ENCODE measurements around the gene TMEM203. TPM values are rescaled to one million over a fixed set of nuclear protein-coding genes. Genes with fewer than 3 reads are reported as not detected.
A peak's percentile ranks its signal among the peaks of the same experiment; 100 is the strongest.

TMEM203 gene
- total and polyA plus RNA-seq, 2 of the 13 experiments (the other 11 are each of a cell fraction or from before 2014, with no cell fraction given), result 23.4 to 36.7 TPM

DNA sequence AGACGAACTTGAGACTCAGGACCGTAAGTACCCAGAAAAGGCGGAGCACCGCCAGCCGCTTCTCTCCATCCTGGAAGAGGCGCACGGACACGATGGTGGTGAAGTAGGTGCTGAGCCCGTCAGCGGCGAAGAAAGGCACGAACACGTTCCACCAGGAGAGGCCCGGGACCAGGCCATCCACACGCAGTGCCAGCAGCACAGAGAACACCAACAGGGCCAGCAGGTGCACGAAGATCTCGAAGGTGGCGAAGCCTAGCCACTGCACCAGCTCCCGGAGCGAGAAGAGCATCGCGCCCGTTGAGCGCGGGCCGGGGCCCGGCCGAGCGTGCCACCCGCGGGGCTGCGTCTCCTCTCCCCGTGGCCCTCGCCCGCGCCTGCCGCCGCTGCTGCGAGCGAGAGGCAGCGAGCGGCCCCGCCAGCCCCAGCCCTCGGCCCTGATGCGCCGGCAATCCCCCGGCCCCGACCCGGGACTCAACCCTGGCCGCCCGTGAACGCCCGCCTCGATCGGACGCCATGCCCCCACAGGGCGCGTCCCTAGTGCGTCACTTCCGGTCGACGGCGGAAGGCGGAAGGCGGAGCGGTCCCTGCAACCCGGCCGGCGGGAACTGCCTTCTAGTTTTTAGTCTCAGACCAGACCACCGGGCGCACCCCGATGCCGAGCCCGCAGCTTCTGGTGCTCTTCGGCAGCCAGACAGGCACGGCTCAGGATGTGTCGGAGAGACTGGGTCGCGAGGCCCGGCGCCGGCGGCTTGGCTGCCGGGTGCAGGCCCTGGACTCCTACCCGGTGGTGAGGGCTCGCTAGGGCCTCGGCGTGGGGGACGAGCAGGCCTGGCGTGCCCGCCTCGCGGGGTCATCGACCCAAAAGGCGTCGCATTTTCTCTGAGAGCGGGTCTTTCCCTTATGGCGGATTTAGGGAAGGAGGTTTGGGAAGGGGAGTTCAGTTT is at the start of gene TMEM203, which contains the start of gene NDOR1 (continued):
- TF ChIP-seq, protein P1, sequence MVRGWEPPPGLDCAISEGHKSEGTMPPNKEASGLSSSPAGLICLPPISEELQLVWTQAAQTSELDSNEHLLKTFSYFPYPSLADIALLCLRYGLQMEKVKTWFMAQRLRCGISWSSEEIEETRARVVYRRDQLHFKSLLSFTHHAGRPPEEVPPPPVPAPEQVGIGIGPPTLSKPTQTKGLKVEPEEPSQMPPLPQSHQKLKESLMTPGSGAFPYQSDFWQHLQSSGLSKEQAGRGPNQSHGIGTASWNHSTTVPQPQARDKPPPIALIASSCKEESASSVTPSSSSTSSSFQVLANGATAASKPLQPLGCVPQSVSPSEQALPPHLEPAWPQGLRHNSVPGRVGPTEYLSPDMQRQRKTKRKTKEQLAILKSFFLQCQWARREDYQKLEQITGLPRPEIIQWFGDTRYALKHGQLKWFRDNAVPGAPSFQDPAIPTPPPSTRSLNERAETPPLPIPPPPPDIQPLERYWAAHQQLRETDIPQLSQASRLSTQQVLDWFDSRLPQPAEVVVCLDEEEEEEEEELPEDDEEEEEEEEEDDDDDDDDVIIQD (CRISPR knock-in tag; IDR thresholded peaks at IDR 0.05; ENCODE audit: low read depth), result no peak
- TF ChIP-seq HES4 (CRISPR knock-in tag; IDR thresholded peaks at IDR 0.05; ENCODE audit: borderline replicate concordance), result no peak; the same call in 1 of the 2 replicates
- peak; percentile 42; the same call in 1 of the 2 replicates for TF ChIP-seq NCOA2 (CRISPR knock-in tag; IDR thresholded peaks at IDR 0.05)
- no peak for TF ChIP-seq ZIK1 (CRISPR knock-in tag; IDR thresholded peaks at IDR 0.05; ENCODE audit: borderline replicate concordance, low read depth)
- no peak for TF ChIP-seq HHEX (CRISPR knock-in tag; IDR thresholded peaks at IDR 0.05)
- TF ChIP-seq ZNF775 (CRISPR knock-in tag; IDR thresholded peaks at IDR 0.05; ENCODE audit: borderline replicate concordance), result no peak
- TF ChIP-seq ZNF749 (CRISPR knock-in tag; IDR thresholded peaks at IDR 0.05; ENCODE audit: borderline replicate concordance), result no peak; the same call in 1 of the 2 replicates
- no peak for TF ChIP-seq ZBTB8A (CRISPR knock-in tag; IDR thresholded peaks at IDR 0.05; ENCODE audit: borderline replicate concordance, low read depth)
- no peak for TF ChIP-seq ZNF383 (CRISPR knock-in tag; IDR thresholded peaks at IDR 0.05; ENCODE audit: borderline replicate concordance)
- peak; percentile 82 for TF ChIP-seq YEATS4 (CRISPR knock-in tag; IDR thresholded peaks at IDR 0.05; ENCODE audit: borderline replicate concordance)
- TF ChIP-seq ZNF124 (CRISPR knock-in tag; IDR thresholded peaks at IDR 0.05), result peak; percentile 63; the same call in 1 of the 2 replicates
- TF ChIP-seq, protein P2, sequence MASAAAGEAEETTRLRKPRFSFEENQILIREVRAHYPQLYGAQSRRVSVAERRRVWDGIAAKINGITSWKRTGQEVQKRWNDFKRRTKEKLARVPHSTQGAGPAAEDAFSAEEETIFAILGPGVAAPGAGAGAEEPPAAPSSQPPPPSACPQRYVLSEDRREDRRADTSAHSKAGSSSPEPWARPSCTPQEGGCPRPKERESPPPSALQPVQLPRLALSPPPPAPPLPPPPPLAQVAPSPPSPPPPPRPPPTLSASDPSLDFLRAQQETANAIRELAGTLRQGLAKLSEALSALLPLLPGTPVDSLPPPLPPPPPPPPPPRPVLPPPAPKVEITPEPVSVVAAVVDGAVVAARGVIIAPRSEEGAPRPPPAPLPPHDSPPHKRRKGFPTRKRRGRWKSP (CRISPR knock-in tag; IDR thresholded peaks at IDR 0.05), result no peak
- TF ChIP-seq KAT7 (CRISPR knock-in tag; IDR thresholded peaks at IDR 0.05; ENCODE audit: borderline replicate concordance), result peak; percentile 88; the same call in 1 of the 2 replicates
- no peak for TF ChIP-seq SMAD9 (CRISPR knock-in tag; IDR thresholded peaks at IDR 0.05)
- no peak for TF ChIP-seq JARID2 (CRISPR knock-in tag; IDR thresholded peaks at IDR 0.05; ENCODE audit: insufficient replicate concordance)
- TF ChIP-seq, protein P3, sequence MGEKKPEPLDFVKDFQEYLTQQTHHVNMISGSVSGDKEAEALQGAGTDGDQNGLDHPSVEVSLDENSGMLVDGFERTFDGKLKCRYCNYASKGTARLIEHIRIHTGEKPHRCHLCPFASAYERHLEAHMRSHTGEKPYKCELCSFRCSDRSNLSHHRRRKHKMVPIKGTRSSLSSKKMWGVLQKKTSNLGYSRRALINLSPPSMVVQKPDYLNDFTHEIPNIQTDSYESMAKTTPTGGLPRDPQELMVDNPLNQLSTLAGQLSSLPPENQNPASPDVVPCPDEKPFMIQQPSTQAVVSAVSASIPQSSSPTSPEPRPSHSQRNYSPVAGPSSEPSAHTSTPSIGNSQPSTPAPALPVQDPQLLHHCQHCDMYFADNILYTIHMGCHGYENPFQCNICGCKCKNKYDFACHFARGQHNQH (CRISPR knock-in tag; IDR thresholded peaks at IDR 0.05), result peak; percentile 76; the same call in 1 of the 2 replicates
- TF ChIP-seq, protein P4, sequence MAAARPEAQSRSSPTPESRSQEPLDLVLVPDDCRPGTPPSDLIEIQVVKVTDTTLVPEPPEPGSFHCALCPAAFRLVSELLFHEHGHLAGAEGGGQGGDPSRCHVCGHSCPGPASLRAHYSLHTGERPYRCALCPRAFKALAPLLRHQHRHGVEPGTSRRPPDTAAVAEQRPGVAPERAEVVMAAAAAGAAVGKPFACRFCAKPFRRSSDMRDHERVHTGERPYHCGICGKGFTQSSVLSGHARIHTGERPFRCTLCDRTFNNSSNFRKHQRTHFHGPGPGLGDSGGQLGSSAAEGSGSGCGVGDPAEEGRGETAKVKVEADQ (CRISPR knock-in tag; IDR thresholded peaks at IDR 0.05; ENCODE audit: borderline replicate concordance), result no peak
- TF ChIP-seq, protein P5, sequence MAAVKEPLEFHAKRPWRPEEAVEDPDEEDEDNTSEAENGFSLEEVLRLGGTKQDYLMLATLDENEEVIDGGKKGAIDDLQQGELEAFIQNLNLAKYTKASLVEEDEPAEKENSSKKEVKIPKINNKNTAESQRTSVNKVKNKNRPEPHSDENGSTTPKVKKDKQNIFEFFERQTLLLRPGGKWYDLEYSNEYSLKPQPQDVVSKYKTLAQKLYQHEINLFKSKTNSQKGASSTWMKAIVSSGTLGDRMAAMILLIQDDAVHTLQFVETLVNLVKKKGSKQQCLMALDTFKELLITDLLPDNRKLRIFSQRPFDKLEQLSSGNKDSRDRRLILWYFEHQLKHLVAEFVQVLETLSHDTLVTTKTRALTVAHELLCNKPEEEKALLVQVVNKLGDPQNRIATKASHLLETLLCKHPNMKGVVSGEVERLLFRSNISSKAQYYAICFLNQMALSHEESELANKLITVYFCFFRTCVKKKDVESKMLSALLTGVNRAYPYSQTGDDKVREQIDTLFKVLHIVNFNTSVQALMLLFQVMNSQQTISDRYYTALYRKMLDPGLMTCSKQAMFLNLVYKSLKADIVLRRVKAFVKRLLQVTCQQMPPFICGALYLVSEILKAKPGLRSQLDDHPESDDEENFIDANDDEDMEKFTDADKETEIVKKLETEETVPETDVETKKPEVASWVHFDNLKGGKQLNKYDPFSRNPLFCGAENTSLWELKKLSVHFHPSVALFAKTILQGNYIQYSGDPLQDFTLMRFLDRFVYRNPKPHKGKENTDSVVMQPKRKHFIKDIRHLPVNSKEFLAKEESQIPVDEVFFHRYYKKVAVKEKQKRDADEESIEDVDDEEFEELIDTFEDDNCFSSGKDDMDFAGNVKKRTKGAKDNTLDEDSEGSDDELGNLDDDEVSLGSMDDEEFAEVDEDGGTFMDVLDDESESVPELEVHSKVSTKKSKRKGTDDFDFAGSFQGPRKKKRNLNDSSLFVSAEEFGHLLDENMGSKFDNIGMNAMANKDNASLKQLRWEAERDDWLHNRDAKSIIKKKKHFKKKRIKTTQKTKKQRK (IDR thresholded peaks at IDR 0.05; ENCODE audit: low read length), result no peak
